Peyer's patch (tissue), 4 donors: Measurements from ENCODE around the gene BARX1.

Experiments
- POLR2A ChIP-seq, 2 donors: fragments of 450-650 bp; IDR thresholded peaks; one replicate each; pipeline ENCODE4 v1.5.1; 2017; ENCODE audit warnings: antibody characterized with exemption in 2 of 2, mild to moderate bottlenecking in 2 of 2, moderate library complexity in 2 of 2
- TF ChIP-seq, protein P1 (sequence below), 6 experiments: fragments of 450-650 bp in 4 of 6; fragments of 200-600 bp in 2 of 6; sonication (generic) in 1 of 6; IDR thresholded peaks; one replicate each; pipeline ENCODE4 v1.5.1; 2017 to 2019; ENCODE audit warnings: antibody characterized with exemption in 6 of 6, mild to moderate bottlenecking in 3 of 6, moderate library complexity in 1 of 6

DNA sequence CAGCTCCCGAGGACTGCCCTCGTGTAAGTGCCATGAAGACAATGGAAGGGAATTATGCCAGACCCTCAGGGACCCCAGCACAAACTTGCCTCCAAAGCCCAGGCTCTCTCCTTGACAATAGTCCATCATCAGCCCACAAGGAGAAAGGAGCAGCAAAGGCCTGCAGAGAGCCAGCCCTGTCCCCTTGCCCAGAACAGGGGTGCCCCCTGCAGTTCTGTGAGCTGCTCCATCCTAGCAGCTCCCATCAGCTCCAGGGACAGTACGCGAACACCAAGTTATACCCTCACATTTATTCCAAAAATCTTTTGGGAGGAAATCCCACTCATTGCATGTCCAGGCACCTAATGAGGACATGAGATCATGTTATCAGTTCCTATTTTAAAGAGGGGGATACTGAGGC lies 11.1 kb downstream of the BARX1 start:
- no peak for TF ChIP-seq POLR2A (IDR thresholded peaks at IDR 0.05)
- TF ChIP-seq, protein P1, sequence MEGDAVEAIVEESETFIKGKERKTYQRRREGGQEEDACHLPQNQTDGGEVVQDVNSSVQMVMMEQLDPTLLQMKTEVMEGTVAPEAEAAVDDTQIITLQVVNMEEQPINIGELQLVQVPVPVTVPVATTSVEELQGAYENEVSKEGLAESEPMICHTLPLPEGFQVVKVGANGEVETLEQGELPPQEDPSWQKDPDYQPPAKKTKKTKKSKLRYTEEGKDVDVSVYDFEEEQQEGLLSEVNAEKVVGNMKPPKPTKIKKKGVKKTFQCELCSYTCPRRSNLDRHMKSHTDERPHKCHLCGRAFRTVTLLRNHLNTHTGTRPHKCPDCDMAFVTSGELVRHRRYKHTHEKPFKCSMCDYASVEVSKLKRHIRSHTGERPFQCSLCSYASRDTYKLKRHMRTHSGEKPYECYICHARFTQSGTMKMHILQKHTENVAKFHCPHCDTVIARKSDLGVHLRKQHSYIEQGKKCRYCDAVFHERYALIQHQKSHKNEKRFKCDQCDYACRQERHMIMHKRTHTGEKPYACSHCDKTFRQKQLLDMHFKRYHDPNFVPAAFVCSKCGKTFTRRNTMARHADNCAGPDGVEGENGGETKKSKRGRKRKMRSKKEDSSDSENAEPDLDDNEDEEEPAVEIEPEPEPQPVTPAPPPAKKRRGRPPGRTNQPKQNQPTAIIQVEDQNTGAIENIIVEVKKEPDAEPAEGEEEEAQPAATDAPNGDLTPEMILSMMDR (IDR thresholded peaks at IDR 0.05): no peak
